C4-2B (cell line): Measurements from ENCODE around the gene SLC15A4.

ENCODE experiments used
- ZFX ChIP-seq: fragments of 450-650 bp; IDR thresholded peaks from 2 replicates; pipeline ENCODE4 v1.6.1; 2017
- TF ChIP-seq, protein P1 (sequence below): fragments of 450-650 bp; conservative IDR thresholded peaks from 2 replicates; pipeline ENCODE4 v1.5.1; 2017; ENCODE audit warnings: mild to moderate bottlenecking

- TF ChIP-seq, protein P1, sequence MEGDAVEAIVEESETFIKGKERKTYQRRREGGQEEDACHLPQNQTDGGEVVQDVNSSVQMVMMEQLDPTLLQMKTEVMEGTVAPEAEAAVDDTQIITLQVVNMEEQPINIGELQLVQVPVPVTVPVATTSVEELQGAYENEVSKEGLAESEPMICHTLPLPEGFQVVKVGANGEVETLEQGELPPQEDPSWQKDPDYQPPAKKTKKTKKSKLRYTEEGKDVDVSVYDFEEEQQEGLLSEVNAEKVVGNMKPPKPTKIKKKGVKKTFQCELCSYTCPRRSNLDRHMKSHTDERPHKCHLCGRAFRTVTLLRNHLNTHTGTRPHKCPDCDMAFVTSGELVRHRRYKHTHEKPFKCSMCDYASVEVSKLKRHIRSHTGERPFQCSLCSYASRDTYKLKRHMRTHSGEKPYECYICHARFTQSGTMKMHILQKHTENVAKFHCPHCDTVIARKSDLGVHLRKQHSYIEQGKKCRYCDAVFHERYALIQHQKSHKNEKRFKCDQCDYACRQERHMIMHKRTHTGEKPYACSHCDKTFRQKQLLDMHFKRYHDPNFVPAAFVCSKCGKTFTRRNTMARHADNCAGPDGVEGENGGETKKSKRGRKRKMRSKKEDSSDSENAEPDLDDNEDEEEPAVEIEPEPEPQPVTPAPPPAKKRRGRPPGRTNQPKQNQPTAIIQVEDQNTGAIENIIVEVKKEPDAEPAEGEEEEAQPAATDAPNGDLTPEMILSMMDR, result no peak
- no peak for TF ChIP-seq ZFX
Measured at GRCh38 chr12:128844031-128844635, 20.4 kb upstream of the SLC15A4 start.
